Activated CD4-positive, alpha-beta T cell treated with anti-CD3 and anti-CD28 coated beads, Interleukin-2, amount 10 ng/mL, durations not matched to agents 7 days and 5 days (primary cell): Measurements from ENCODE around the gene PRSS36. TPM values are rescaled to one million over a fixed set of nuclear protein-coding genes. Genes with fewer than 3 reads are reported as not detected.
"Not testable (repeated sequence)": the region's sequence is repeated elsewhere in the genome, so short reads cannot be mapped to it uniquely, and the experiment has no call there.

Experiments
- CTCF ChIA-PET: fragments of 350-600 bp; sonication (Branson Sonifier 250); formaldehyde crosslinking; loops from one replicate; lab custom pipeline; 2021; ENCODE audit warnings: antibody characterized with exemption; lab: Charles Lee
- POLR2A ChIA-PET: fragments of 350-600 bp; sonication (Branson Sonifier 250); formaldehyde crosslinking; loops from one replicate; lab custom pipeline; 2021; ENCODE audit warnings: antibody characterized with exemption; lab: Charles Lee
- DNase-seq: peaks from one replicate; pipeline ENCODE4 v3.0.0-alpha.2; 2020
- H3K27ac Mint-ChIP-seq: one replicate; pipeline ENCODE4 v1.8.0; 2021; ENCODE audit warnings: mild to moderate bottlenecking, moderate library complexity, mixed read lengths
- H3K27me3 Mint-ChIP-seq: one replicate; pipeline ENCODE4 v1.8.0; 2021; ENCODE audit warnings: mixed read lengths
- H3K36me3 Mint-ChIP-seq: one replicate; pipeline ENCODE4 v1.8.0; 2021; ENCODE audit warnings: low read depth, mixed read lengths
- H3K4me1 Mint-ChIP-seq: one replicate; pipeline ENCODE4 v1.8.0; 2021; ENCODE audit warnings: mixed read lengths
- H3K4me3 Mint-ChIP-seq: one replicate; pipeline ENCODE4 v1.8.0; 2021; ENCODE audit warnings: mild to moderate bottlenecking, moderate library complexity, mixed read lengths
- H3K9me3 Mint-ChIP-seq: one replicate; pipeline ENCODE4 v1.8.0; 2021; ENCODE audit warnings: mixed read lengths
- total RNA-seq, 2 experiments: library from RNA; stranded (reverse); gene quantifications; one replicate each; pipeline ENCODE4 v1.2.3, GENCODE V29; 2021

PRSS36 gene
- 1 to 10 TPM in 1 of 2 experiments, under 1 TPM in 1; 0.89 to 1.7 TPM for total RNA-seq

GRCh38 chr16:31149894-31150890 is at the start of gene PRSS36:
Gene PRSS36, minus strand, starts transcription at chr16:31150066. Its CDS starts 31 bp downstream, at chr16:31150035.
- H3K4me3 Mint-ChIP-seq = no peak within 1 kb of the TSS
- peak within 1 kb of the TSS; percentile 22 for H3K27ac Mint-ChIP-seq
- no peaks in the 10 kb centered on the region for H3K9me3 Mint-ChIP-seq
- POLR2A ChIA-PET = no interaction called here
- H3K36me3 Mint-ChIP-seq = no peaks in the 10 kb centered on the region
- peaks cover 12% of the 10 kb centered on the region for H3K27me3 Mint-ChIP-seq
- CTCF ChIA-PET = interaction anchor here (0.6 to 3.0 kb wide), 2 partner anchors 8 to 27 kb away, joined by 3 to 16 read pairs; no protein-coding TSS in a partner anchor
- no peak for DNase-seq
- H3K4me1 Mint-ChIP-seq = peaks cover 15% of the 10 kb centered on the region

- H3K9me3 Mint-ChIP-seq = no peaks in the 10 kb centered on the region
Measured at GRCh38 chr16:31199430-31200041, 49.7 kb upstream of the PRSS36 start.

GRCh38 chr16:31198207-31198882 is 48.5 kb upstream of the PRSS36 start:
- POLR2A ChIA-PET = interaction anchor here (0.7 to 1.8 kb wide), 2 partner anchors 9 to 168 kb away, joined by 4 to 10 read pairs; no protein-coding TSS in a partner anchor
- DNase-seq = no peak
- peaks cover 50% of the 10 kb centered on the region for H3K36me3 Mint-ChIP-seq
- H3K4me3 Mint-ChIP-seq = no peak overlapping the region
- no peaks in the 10 kb centered on the region for H3K9me3 Mint-ChIP-seq
- no peaks in the 10 kb centered on the region for H3K27me3 Mint-ChIP-seq
- CTCF ChIA-PET = interaction anchor here (0.7 to 2.5 kb wide), 7 partner anchors 9 to 72 kb away, joined by 3 to 9 read pairs (median 4); no protein-coding TSS in a partner anchor
- peaks cover 60% of the 10 kb centered on the region for H3K4me1 Mint-ChIP-seq
- peak overlapping the region; percentile 63 for H3K27ac Mint-ChIP-seq

More at GRCh38 chr16:31199430-31200041, 49.7 kb upstream of the PRSS36 start:
- peaks cover 64% of the 10 kb centered on the region for H3K4me1 Mint-ChIP-seq
- peaks cover 42% of the 10 kb centered on the region for H3K36me3 Mint-ChIP-seq
- no peak for DNase-seq
- H3K27ac Mint-ChIP-seq = peak overlapping the region; percentile 78
- H3K27me3 Mint-ChIP-seq = no peaks in the 10 kb centered on the region
- ChIA-PET CTCF (interaction anchor here (1.1 to 2.5 kb wide), 5 partner anchors 10 to 243 kb away, joined by 3 to 9 read pairs (median 4); partner anchors contain the start of gene ZNF843), POLR2A (no interaction called here)
- no peak overlapping the region for H3K4me3 Mint-ChIP-seq

GRCh38 chr16:31196324-31197088 is 46.6 kb upstream of the PRSS36 start:
- Mint-ChIP-seq H3K36me3 (peaks cover 62% of the 10 kb centered on the region), H3K9me3 (no peaks in the 10 kb centered on the region), H3K27ac (peak overlapping the region; percentile 72), H3K4me3 (no peak overlapping the region), H3K4me1 (peaks cover 62% of the 10 kb centered on the region), H3K27me3 (no peaks in the 10 kb centered on the region)
- CTCF ChIA-PET = interaction anchor here (1.2 to 1.7 kb wide), 2 partner anchors 11 to 13 kb away, joined by 3 read pairs; no protein-coding TSS in a partner anchor
- POLR2A ChIA-PET = interaction anchor here (1.8 kb wide), 1 partner anchor 7 kb away, joined by 4 read pairs; no protein-coding TSS in a partner anchor
- no peak for DNase-seq

- H3K4me3 Mint-ChIP-seq, POLR2A ChIA-PET, DNase-seq, H3K27me3 Mint-ChIP-seq, H3K9me3 Mint-ChIP-seq: not testable (repeated sequence)
- CTCF ChIA-PET = interaction anchor here (1.2 to 1.7 kb wide), 3 partner anchors 11 to 13 kb away, joined by 3 to 4 read pairs (median 3); no protein-coding TSS in a partner anchor
- peaks cover 62% of the 10 kb centered on the region for H3K36me3 Mint-ChIP-seq
- H3K4me1 Mint-ChIP-seq = peaks cover 61% of the 10 kb centered on the region
- peak overlapping the region; percentile 72 for H3K27ac Mint-ChIP-seq
Measured at GRCh38 chr16:31195861-31196260, 46.0 kb upstream of the PRSS36 start.

- Mint-ChIP-seq H3K27ac (no peak overlapping the region), H3K36me3 (peaks cover 66% of the 10 kb centered on the region), H3K9me3 (no peaks in the 10 kb centered on the region), H3K4me3 (no peak overlapping the region), H3K27me3 (no peaks in the 10 kb centered on the region), H3K4me1 (peaks cover 59% of the 10 kb centered on the region)
- CTCF ChIA-PET = interaction anchor here (1.2 to 1.7 kb wide), 2 partner anchors 10 to 12 kb away, joined by 3 to 4 read pairs; no protein-coding TSS in a partner anchor
- POLR2A ChIA-PET = no interaction called here
- DNase-seq = no peak
Measured at GRCh38 chr16:31194898-31195297, 45.0 kb upstream of the PRSS36 start.

- peaks cover 67% of the 10 kb centered on the region for H3K36me3 Mint-ChIP-seq
- H3K27ac Mint-ChIP-seq = no peak overlapping the region
- peaks cover 59% of the 10 kb centered on the region for H3K4me1 Mint-ChIP-seq
- H3K27me3 Mint-ChIP-seq = no peaks in the 10 kb centered on the region
- DNase-seq = no peak
- H3K4me3 Mint-ChIP-seq = no peak overlapping the region
- POLR2A ChIA-PET = interaction anchor here (0.8 kb wide), 1 partner anchor 189 kb away, joined by 3 read pairs; no protein-coding TSS in a partner anchor
- H3K9me3 Mint-ChIP-seq = no peaks in the 10 kb centered on the region
- CTCF ChIA-PET = interaction anchor here (0.6 to 0.9 kb wide), 2 partner anchors 79 to 262 kb away, joined by 3 read pairs; no protein-coding TSS in a partner anchor
Measured at GRCh38 chr16:31193874-31194273, 44.0 kb upstream of the PRSS36 start.

GRCh38 chr16:31192856-31193642 is 43.2 kb upstream of the PRSS36 start:
- CTCF ChIA-PET = interaction anchor here (0.5 to 1.1 kb wide), 3 partner anchors 9 to 263 kb away, joined by 3 read pairs; partner anchors contain the start of gene PYCARD
- H3K27ac Mint-ChIP-seq = peak overlapping the region; percentile 64

GRCh38 chr16:31191697-31192428 is 42.0 kb upstream of the PRSS36 start:
- Mint-ChIP-seq H3K9me3 (no peaks in the 10 kb centered on the region), H3K27me3 (no peaks in the 10 kb centered on the region), H3K36me3 (peaks cover 85% of the 10 kb centered on the region), H3K4me3 (no peak overlapping the region), H3K27ac (peak overlapping the region; percentile 80), H3K4me1 (peaks cover 67% of the 10 kb centered on the region)
- CTCF ChIA-PET = interaction anchor here (1.1 to 2.3 kb wide), 2 partner anchors 11 to 12 kb away, joined by 3 to 8 read pairs; partner anchors contain the start of genes FUS and PYCARD
- POLR2A ChIA-PET = no interaction called here
- DNase-seq = no peak

More at GRCh38 chr16:31192856-31193642, 43.2 kb upstream of the PRSS36 start:
- Mint-ChIP-seq H3K36me3 (peaks cover 74% of the 10 kb centered on the region), H3K27me3 (no peaks in the 10 kb centered on the region), H3K4me1 (peaks cover 59% of the 10 kb centered on the region), H3K9me3 (no peaks in the 10 kb centered on the region), H3K4me3 (no peak overlapping the region)
- POLR2A ChIA-PET = interaction anchor here (0.8 kb wide), 1 partner anchor 189 kb away, joined by 3 read pairs; no protein-coding TSS in a partner anchor
- no peak for DNase-seq

DNA sequence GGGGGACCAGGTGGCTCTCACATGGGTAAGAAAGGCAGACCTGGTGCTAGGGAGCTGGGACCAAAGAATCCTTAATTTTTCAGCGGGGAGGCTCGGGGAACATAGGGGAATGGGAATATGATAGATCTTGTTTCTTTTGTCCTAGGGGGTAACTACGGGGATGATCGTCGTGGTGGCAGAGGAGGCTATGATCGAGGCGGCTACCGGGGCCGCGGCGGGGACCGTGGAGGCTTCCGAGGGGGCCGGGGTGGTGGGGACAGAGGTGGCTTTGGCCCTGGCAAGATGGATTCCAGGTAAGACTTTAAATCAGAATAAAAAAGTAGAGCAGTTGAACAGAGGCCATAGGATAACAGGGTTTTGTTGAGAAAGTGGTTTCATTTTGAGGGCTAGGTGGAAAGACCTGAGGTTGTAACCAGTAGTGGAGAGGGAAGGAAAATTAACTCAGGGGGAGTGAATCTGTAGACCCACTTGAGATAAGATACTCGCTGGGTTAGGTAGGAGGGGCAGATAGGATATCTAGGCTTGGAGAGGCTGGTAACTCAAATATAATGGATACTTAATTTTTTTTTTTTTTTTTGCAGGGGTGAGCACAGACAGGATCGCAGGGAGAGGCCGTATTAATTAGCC is 41.1 kb upstream of the PRSS36 start:
- no peak for DNase-seq
- Mint-ChIP-seq H3K27ac (no peak overlapping the region), H3K4me1 (peaks cover 69% of the 10 kb centered on the region), H3K9me3 (no peaks in the 10 kb centered on the region), H3K4me3 (no peak overlapping the region), H3K36me3 (peaks cover 87% of the 10 kb centered on the region), H3K27me3 (no peaks in the 10 kb centered on the region)
- ChIA-PET POLR2A (no interaction called here), CTCF (interaction anchor here (1.1 to 2.3 kb wide), 3 partner anchors 10 to 187 kb away, joined by 4 to 8 read pairs (median 5); partner anchors contain the start of gene FUS)
